ENCODE results near the gene TBK1.
"Not testable (repeated sequence)": the region's sequence is repeated elsewhere in the genome, so short reads cannot be mapped to it uniquely, and the experiment has no call there.

TBK1 gene

GRCh38 chr12:64522316-64522715, 70.4 kb downstream of the TBK1 start:
- H3K27ac ChIP-seq = no peak overlapping the region

DNA sequence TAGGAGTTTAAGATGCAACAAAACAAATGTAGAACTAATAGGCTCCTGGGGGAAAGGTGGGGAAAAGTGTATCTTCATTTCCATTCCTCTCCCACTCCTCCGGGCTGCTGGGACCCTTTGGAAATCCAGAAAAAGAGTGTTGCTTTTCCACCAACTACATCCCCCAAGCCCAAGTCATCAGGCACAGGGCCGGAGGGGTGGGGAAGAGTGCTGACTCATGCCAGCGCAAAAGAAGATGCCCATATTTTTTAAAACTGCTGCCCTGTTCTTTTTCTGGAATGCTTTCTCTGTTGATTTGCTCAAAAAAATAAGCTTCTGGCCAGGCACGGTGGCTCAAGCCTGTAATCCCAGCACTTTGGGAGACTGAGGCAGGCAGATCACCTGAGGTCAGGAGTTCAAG, 70.9 kb downstream of the TBK1 start:
- no peak overlapping the region for H3K27ac ChIP-seq
- TF ChIP-seq, protein P1, sequence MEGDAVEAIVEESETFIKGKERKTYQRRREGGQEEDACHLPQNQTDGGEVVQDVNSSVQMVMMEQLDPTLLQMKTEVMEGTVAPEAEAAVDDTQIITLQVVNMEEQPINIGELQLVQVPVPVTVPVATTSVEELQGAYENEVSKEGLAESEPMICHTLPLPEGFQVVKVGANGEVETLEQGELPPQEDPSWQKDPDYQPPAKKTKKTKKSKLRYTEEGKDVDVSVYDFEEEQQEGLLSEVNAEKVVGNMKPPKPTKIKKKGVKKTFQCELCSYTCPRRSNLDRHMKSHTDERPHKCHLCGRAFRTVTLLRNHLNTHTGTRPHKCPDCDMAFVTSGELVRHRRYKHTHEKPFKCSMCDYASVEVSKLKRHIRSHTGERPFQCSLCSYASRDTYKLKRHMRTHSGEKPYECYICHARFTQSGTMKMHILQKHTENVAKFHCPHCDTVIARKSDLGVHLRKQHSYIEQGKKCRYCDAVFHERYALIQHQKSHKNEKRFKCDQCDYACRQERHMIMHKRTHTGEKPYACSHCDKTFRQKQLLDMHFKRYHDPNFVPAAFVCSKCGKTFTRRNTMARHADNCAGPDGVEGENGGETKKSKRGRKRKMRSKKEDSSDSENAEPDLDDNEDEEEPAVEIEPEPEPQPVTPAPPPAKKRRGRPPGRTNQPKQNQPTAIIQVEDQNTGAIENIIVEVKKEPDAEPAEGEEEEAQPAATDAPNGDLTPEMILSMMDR (conservative IDR thresholded peaks at IDR 0.05) = no peak

More at GRCh38 chr12:64522316-64522715, 70.4 kb downstream of the TBK1 start:
- TF ChIP-seq, protein P1 (conservative IDR thresholded peaks at IDR 0.05) = no peak

DNA sequence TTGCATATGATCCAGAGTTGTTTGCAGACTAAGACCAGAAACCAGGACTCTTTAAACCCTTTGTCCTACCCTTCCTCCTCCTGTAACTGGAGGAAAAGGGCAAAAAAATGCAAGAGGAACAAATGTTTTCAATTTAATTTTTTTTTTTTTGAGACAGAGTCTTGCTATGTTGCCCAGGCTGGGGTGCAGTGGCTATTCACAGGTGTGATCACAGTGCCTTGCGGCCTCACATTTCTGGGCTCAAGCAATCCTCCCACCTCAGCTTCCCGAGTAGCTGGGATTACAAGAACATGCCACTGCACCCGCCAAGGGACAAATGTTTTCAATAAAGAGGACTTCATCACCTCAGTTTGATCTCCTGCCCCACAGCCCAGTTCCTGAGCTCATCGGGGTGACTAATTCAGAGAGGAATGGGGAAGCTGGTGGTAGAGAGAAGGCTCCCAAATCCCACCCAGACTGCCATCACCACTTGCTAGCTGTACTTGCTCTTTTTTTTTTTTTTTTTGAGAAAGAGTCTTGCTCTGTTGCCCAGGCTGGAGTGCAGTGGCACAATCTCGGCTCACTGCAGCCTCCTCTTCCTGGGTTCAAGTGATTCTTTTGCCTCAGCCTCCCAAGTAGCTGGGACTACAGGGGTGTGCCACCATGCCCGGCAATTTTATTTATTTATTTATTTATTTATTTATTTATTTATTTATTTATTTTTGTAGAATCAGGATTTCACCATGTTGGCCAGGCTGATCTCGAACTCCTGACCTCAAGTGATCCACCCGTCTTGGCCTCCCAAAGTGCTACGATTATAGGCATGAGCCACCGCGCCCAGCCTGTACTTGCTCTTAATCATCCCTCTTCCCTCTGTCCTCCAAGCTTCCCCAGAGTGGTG, 71.9 kb downstream of the TBK1 start:
- not testable (repeated sequence) for H3K27ac ChIP-seq

DNA sequence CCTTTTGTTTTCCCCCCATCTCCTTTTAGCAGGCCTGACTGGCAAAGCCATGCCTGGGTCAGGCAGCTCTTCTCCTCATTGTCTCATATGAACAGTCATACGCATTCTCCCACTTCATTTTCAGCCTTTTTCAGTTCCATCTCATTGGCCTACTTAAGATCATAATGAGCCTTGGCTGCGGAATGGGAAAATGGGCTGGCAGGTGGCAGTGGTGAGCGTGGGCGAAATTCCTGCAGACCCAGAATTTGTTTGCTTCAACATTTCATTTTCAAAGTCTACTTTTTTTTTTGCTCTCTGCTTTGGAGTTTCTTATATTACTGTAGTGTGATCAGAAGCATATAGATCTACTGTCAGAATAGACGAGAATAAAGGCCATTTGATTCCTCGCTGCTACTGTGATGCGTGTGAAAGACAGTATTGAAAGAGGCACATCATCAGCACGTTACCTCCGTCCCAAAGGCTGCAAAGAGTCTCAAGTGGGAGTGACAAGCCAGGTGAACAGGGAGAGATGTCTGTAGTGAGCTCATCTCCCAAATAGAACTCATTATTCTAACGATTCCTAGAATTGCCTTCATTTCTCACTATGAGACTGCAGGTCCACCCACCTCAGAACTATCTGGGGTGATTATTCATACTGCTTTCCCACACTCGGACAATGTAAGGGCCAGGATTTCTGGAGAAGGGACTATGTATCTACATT, 73.7 kb downstream of the TBK1 start:
- no peak overlapping the region for H3K27ac ChIP-seq
- TF ChIP-seq, protein P1 (conservative IDR thresholded peaks at IDR 0.05) = no peak

DNA sequence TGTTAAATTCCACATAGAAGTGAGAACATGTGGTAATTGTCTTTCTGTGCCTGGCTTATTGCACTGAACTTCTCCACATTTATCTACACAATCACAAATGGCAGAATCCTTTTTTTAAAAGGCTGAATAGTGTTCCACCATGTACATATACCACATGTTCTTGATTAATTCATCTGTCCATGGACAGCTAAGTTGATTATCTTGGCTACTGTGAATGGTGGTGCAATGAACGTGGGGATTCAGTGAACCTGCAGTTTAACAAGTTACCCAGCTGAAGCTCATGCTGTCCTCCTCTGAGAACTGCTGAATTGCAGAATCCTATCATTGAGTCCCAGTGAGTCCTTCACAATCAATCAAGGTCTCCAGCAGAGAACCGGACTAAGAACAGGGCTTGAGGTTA, 74.9 kb downstream of the TBK1 start:
- no peak overlapping the region for H3K27ac ChIP-seq
- TF ChIP-seq, protein P1 (conservative IDR thresholded peaks at IDR 0.05) = no peak

GRCh38 chr12:64528616-64529015, 76.7 kb downstream of the TBK1 start:
- TF ChIP-seq, protein P1 (conservative IDR thresholded peaks at IDR 0.05) = no peak
- H3K27ac ChIP-seq = no peak overlapping the region

DNA sequence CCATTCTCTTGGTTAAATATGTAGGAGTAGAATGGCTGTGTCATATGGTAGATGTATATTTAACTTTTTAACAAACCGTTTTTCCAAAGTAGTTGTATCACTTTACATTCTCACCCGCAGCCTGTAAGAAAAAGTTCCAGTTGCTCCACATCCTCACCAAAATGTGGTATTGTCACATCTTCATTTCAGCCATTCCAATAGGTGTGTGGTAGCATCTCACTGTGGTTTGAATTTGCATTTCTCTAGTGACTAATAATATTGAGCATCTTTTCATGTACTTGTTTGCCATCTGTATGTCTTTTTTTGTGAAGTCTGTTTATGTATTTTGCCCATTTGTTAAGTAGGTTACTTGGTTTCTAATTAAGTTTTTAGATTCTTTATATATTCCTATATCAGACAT, 78.6 kb downstream of the TBK1 start:
- TF ChIP-seq, protein P1 (conservative IDR thresholded peaks at IDR 0.05) = no peak
- no peak overlapping the region for H3K27ac ChIP-seq
